IMR-90 (cell line): ENCODE measurements around the gene GCNT2. TPM values are rescaled to one million over a fixed set of nuclear protein-coding genes. Genes with fewer than 3 reads are reported as not detected.

Experiments
- ATAC-seq: fragments of 200-7000 bp; cut with Tn5 transposase; 2 replicates; pipeline ENCODE4 v1.9.1; 2020; ENCODE audit warnings: low read depth, mild to moderate bottlenecking, moderate library complexity
- BruUV-seq: library from RNA; stranded (reverse); fragments of 400-500 nt; replicated peaks from 2 replicates; lab custom pipeline; 2021; lab: Mats Ljungman, UMichigan
- CTCF ChIA-PET: fragments of 300-600 bp; formaldehyde crosslinking; extraction: SDS; loops from one replicate; lab custom pipeline; 2021; ENCODE audit warnings: antibody characterized with exemption; lab: Yijun Ruan, JAX
- POLR2A ChIA-PET: fragments of 300-600 bp; sonication (Branson Sonifier 250); formaldehyde crosslinking; loops from one replicate; lab custom pipeline; 2022; ENCODE audit warnings: antibody characterized with exemption; ENCODE audit not compliant: unreplicated experiment; lab: Charles Lee
- DNase-seq: peaks from one replicate; pipeline ENCODE4 v3.0.0; 2013
- H2AFZ ChIP-seq: replicated peaks from 2 replicates; pipeline ENCODE3; 2013; ENCODE audit warnings: low read length, mild to moderate bottlenecking; ENCODE audit not compliant: poor library complexity
- H2AK5ac ChIP-seq: 2 replicates; pipeline ENCODE4 v1.6.1; 2013; ENCODE audit warnings: low read depth, low read length, inconsistent platforms
- H2AK9ac ChIP-seq: replicated peaks from 2 replicates; pipeline ENCODE3; 2013; ENCODE audit warnings: mild to moderate bottlenecking, low read depth, low read length, moderate library complexity; ENCODE audit not compliant: poor library complexity
- H2BK120ac ChIP-seq: 2 replicates; pipeline ENCODE4 v1.6.1; 2013; ENCODE audit warnings: low read depth, low read length, inconsistent platforms
- H2BK15ac ChIP-seq: 3 replicates; pipeline ENCODE4 v1.6.1; 2013; ENCODE audit warnings: low read depth, low read length, inconsistent platforms
- H2BK20ac ChIP-seq: 2 replicates; pipeline ENCODE4 v1.6.1; 2013; ENCODE audit warnings: low read depth, mild to moderate bottlenecking, inconsistent platforms, low read length, moderate library complexity
- H2BK5ac ChIP-seq: 2 replicates; pipeline ENCODE4 v1.6.1; 2013; ENCODE audit warnings: mild to moderate bottlenecking, low read depth, low read length, inconsistent platforms; ENCODE audit not compliant: poor library complexity, severe bottlenecking
- H3K14ac ChIP-seq: replicated peaks from 2 replicates; pipeline ENCODE4 v1.6.1; 2013; ENCODE audit warnings: low read depth, low read length, inconsistent platforms
- H3K18ac ChIP-seq: 2 replicates; pipeline ENCODE4 v1.6.1; 2013; ENCODE audit warnings: low read depth, low read length, control low read depth
- H3K23ac ChIP-seq: 2 replicates; pipeline ENCODE4 v1.6.1; 2013; ENCODE audit warnings: low read depth, low read length, inconsistent platforms
- H3K27ac ChIP-seq: 2 replicates; pipeline ENCODE4 v1.5.1; 2013; ENCODE audit warnings: mild to moderate bottlenecking, control low read depth, low read length; ENCODE audit not compliant: insufficient read depth
- H3K27me3 ChIP-seq: 2 replicates; pipeline ENCODE4 v1.6.1; 2013; ENCODE audit warnings: low read length; ENCODE audit not compliant: control insufficient read depth, insufficient read depth
- H3K36me3 ChIP-seq: 2 replicates; pipeline ENCODE4 v1.6.1; 2013; ENCODE audit warnings: low read length, mixed read lengths; ENCODE audit not compliant: control insufficient read depth, insufficient read depth
- H3K4ac ChIP-seq: 2 replicates; pipeline ENCODE4 v1.6.1; 2013; ENCODE audit warnings: low read depth, low read length, inconsistent platforms
- H3K4me1 ChIP-seq: 2 replicates; pipeline ENCODE4 v1.6.1; 2013; ENCODE audit warnings: low read length, mixed read lengths; ENCODE audit not compliant: control insufficient read depth, insufficient read depth
- H3K4me2 ChIP-seq: 2 replicates; pipeline ENCODE4 v1.6.1; 2013; ENCODE audit warnings: low read depth, mild to moderate bottlenecking, control low read depth, low read length, moderate library complexity
- H3K4me3 ChIP-seq: 2 replicates; pipeline ENCODE4 v1.5.1; 2013; ENCODE audit warnings: low read depth, mild to moderate bottlenecking, control low read depth, low read length, moderate library complexity; ENCODE audit not compliant: insufficient read depth
- H3K56ac ChIP-seq: 2 replicates; pipeline ENCODE4 v1.6.1; 2013; ENCODE audit warnings: low read length, inconsistent platforms; ENCODE audit not compliant: insufficient read depth; ENCODE audit errors: extremely low read depth
- H3K79me1 ChIP-seq, 2 experiments: 2 replicates each; pipeline ENCODE4 v1.6.1; 2013; ENCODE audit warnings: low read length in 2 of 2, inconsistent platforms in 1 of 2, low read depth in 1 of 2
- H3K9ac ChIP-seq: 2 replicates; pipeline ENCODE4 v1.6.1; 2013; ENCODE audit warnings: low read depth, low read length, control low read depth
- H3K9me1 ChIP-seq: 2 replicates; pipeline ENCODE4 v1.6.1; 2013; ENCODE audit warnings: low read length, inconsistent platforms; ENCODE audit not compliant: insufficient read depth
- H3K9me3 ChIP-seq: 2 replicates; pipeline ENCODE4 v1.6.1; 2013; ENCODE audit warnings: low read length; ENCODE audit not compliant: control insufficient read depth, insufficient read depth
- H4K20me1 ChIP-seq: 2 replicates; pipeline ENCODE4 v1.6.1; 2013; ENCODE audit warnings: low read length, inconsistent platforms; ENCODE audit not compliant: insufficient read depth
- H4K5ac ChIP-seq: 2 replicates; pipeline ENCODE4 v1.6.1; 2013; ENCODE audit warnings: mild to moderate bottlenecking, low read depth, low read length, control low read depth
- H4K8ac ChIP-seq, 2 experiments: 2 replicates each; pipeline ENCODE4 v1.6.1; 2013; ENCODE audit warnings: low read depth in 2 of 2, low read length in 2 of 2, control low read depth in 1 of 2, inconsistent platforms in 1 of 2
- H4K91ac ChIP-seq: 2 replicates; pipeline ENCODE4 v1.6.1; 2013; ENCODE audit warnings: low read depth, low read length, inconsistent platforms; ENCODE audit not compliant: insufficient read depth
- CEBPB ChIP-seq: IDR thresholded peaks from 2 replicates; pipeline ENCODE4 v1.6.1; 2012; ENCODE audit warnings: low read depth, low read length, improper control_type of control experiment
- CHD1 ChIP-seq: IDR thresholded peaks from 2 replicates; pipeline ENCODE4 v1.6.1; 2012; ENCODE audit warnings: low read depth, low read length, improper control_type of control experiment
- MAFK ChIP-seq: IDR thresholded peaks from 2 replicates; pipeline ENCODE4 v1.6.1; 2012; ENCODE audit warnings: low read depth, low read length, improper control_type of control experiment
- MAZ ChIP-seq: IDR thresholded peaks from 2 replicates; pipeline ENCODE4 v1.6.1; 2012; ENCODE audit warnings: low read depth, mild to moderate bottlenecking, low read length, improper control_type of control experiment, moderate library complexity, borderline replicate concordance
- RFX5 ChIP-seq: IDR thresholded peaks from 2 replicates; pipeline ENCODE4 v1.8.0; 2012; ENCODE audit warnings: low read depth, mild to moderate bottlenecking, low read length, moderate library complexity
- WGBS, 2 experiments: methylation state at CpG; one replicate each; pipeline versions ENCODE4 v1.1.5 to v1.1.7; 2013; ENCODE audit warnings: missing lambda C conversion rate in 2 of 2; ENCODE audit not compliant: insufficient read length in 1 of 2; ENCODE audit errors: extremely low coverage in 2 of 2; 5-methylcytosine and 5-hydroxymethylcytosine counted together
- dilution Hi-C: fragments of 300-500 bp; cut with HindIII; formaldehyde crosslinking; loops from one replicate; pipeline ENCODE4 v1.14.3; 2018; ENCODE audit warnings: low sequenced_read_pairs; ENCODE audit not compliant: unreplicated experiment
- in situ Hi-C: fragments of 300-500 bp; cut with MboI; formaldehyde crosslinking; loops from 3 replicates; pipeline ENCODE4 v1.14.3; 2019; ENCODE audit warnings: low sequenced_read_pairs, inconsistent platforms, mixed read lengths
- intact Hi-C: fragments of 100-400 bp; cut with micrococcal nuclease; formaldehyde crosslinking; loops from 2 replicates; pipeline ENCODE4 v1.10.0; 2022
- polyA plus RNA-seq, 3 experiments: library from polyadenylated mRNA; depleted of rRNA; stranded (reverse); fragments of >200 nt; gene quantifications; 2 replicates each; pipeline ENCODE4 v1.2.3, GENCODE V29; 2012; ENCODE audit warnings: low replicate concordance in 1 of 3
- total RNA-seq: library from RNA; depleted of rRNA; stranded (reverse); fragments of >200 nt; gene quantifications from 2 replicates; pipeline ENCODE4 v1.2.3, GENCODE V29; 2012
- TF ChIP-seq, protein P1 (sequence below): fragments of 150-350 bp; IDR thresholded peaks from 2 replicates; pipeline ENCODE4 v1.6.1; 2017; ENCODE audit warnings: mild to moderate bottlenecking, antibody characterized with exemption, low read length, low read depth
- TF ChIP-seq, protein P2 (sequence below): fragments of 150-350 bp; IDR thresholded peaks from 2 replicates; pipeline ENCODE4 v1.6.1; 2016; ENCODE audit warnings: low read depth, mild to moderate bottlenecking, low read length, moderate library complexity, borderline replicate concordance

GCNT2 gene
- total and polyA plus RNA-seq, 2 of the 4 experiments (the other 2 are of a cell fraction), result 0.34 to 0.90 TPM

DNA sequence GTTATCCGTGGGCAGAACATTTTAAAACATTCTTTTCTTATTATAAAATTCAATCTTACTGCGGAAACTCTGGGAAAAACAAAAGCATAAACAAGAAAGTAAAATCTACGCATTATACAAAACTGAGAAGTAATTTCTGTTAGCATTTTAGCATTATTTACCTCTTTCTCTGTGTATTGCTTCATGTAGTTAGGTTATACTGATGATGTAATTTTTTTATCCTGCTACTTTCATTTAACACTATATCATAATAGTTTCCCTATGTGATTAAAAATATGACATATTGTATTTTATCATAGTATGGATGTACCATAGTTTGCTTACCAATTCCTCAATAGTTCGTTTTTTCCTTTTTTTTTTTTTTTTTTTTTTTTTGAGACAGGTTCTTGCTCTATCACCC, 4.2 kb upstream of the GCNT2 start:
- Histone ChIP-seq H3K9ac (no peak overlapping the region), H3K4me3 (no peak overlapping the region), H2BK15ac (no peak overlapping the region), H2AFZ (no peak overlapping the region), H3K56ac (no peak overlapping the region), H2BK5ac (no peak overlapping the region), H4K91ac (no peak overlapping the region), H3K4me1 (no peaks in the 10 kb centered on the region), H3K4ac (no peak overlapping the region), H3K27ac (no peak overlapping the region), H3K9me3 (no peaks in the 10 kb centered on the region), H3K4me2 (no peak overlapping the region), H3K79me1 (no peaks in the 10 kb centered on the region), H2AK9ac (no peak overlapping the region), H3K14ac (no peak overlapping the region), H3K18ac (no peak overlapping the region), H4K20me1 (no peaks in the 10 kb centered on the region), H2BK120ac (no peak overlapping the region), H3K27me3 (no peaks in the 10 kb centered on the region), H3K23ac (no peak overlapping the region), H3K9me1 (no peaks in the 10 kb centered on the region), H2AK5ac (no peak overlapping the region), H2BK20ac (no peak overlapping the region), H4K5ac (no peak overlapping the region), H4K8ac (no peak overlapping the region), H3K36me3 (no peaks in the 10 kb centered on the region)
- dilution Hi-C loops, result no loop called here
- ChIA-PET CTCF (no interaction called here), POLR2A (no interaction called here)
- in situ Hi-C loops, result no loop called here
- WGBS, 2 experiments, result 80% methylated on average over 1 of the region's 4 CpGs; no CpG with 5 or more reads in 1 of the 2 experiments
- TF ChIP-seq MAFK (no peak), CEBPB (no peak), MAZ (no peak), CHD1 (no peak), RFX5 (no peak)
- TF ChIP-seq, protein P1, sequence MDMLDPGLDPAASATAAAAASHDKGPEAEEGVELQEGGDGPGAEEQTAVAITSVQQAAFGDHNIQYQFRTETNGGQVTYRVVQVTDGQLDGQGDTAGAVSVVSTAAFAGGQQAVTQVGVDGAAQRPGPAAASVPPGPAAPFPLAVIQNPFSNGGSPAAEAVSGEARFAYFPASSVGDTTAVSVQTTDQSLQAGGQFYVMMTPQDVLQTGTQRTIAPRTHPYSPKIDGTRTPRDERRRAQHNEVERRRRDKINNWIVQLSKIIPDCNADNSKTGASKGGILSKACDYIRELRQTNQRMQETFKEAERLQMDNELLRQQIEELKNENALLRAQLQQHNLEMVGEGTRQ, result no peak
- TF ChIP-seq, protein P2, sequence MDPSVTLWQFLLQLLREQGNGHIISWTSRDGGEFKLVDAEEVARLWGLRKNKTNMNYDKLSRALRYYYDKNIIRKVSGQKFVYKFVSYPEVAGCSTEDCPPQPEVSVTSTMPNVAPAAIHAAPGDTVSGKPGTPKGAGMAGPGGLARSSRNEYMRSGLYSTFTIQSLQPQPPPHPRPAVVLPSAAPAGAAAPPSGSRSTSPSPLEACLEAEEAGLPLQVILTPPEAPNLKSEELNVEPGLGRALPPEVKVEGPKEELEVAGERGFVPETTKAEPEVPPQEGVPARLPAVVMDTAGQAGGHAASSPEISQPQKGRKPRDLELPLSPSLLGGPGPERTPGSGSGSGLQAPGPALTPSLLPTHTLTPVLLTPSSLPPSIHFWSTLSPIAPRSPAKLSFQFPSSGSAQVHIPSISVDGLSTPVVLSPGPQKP, result no peak
- ATAC-seq (no peak), DNase-seq (no peak)
- no TSS peak for BruUV-seq
- intact Hi-C loops, result no loop called here
